NCI-H1930 (cell line): ENCODE results near the gene CPB2.

Source experiments
- DNase-seq, 2 experiments: peaks; one replicate each; lab custom pipeline; 2025; lab: John Stamatoyannopoulos, UW

CPB2 gene

DNA sequence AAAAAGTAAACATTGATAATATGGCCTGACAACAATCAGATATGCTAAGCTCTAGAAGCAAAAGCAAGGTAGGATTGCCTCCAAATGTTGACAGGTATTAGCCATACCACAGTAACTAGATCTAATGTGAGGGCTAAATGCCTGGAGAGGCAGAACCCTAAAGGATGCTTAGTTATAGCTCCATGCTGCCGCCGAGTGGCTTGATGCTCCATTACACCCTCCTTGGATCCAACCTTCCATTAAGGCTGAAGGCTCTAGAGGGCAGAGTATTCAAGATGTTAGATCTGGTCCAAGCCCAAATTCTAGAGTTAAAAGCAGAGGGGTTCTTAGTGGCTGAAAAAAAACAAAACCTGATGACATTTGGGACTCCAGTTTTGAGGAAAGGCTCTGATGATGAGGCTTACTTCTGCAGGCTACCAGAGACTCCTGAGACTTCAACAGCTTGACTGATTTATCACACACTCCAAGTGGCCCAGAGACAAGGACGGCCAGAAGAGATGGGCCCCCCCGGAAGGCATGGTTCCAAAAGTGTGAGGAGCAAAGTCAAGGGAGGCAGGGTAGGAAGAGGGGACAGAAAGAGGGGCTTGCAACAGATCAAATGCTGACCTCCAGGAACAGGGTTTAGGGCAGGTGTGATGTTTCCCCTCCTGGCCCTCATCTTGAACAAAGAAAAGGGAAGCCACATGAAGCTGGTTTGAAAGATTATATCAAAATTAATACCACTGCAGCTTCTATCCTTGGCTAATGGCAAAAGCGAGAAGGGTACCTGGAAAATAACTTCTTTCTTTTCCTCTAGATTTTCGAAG, 21.9 kb upstream of the CPB2 start:
- DNase-seq = peak; percentile 63 to 85

DNA sequence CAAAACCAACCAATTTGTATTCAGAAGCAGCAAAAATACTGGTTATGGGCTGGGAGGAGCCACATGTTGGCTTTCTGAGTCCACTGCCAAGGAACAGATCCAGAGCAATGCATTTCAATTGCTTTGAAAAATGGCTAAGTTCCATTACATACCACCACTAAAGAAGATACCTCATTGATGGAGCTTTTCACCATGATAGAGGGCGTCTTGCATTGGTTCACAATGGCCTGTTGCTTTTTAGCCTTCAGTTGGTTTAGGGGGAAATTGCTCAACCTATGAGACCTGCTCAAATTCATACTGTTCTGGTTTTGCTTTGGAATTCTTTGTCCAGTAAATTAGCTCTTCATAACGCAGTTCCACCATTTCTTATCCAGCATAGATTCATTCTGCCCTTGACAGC, 21.2 kb upstream of the CPB2 start:
- DNase-seq = no peak

DNA sequence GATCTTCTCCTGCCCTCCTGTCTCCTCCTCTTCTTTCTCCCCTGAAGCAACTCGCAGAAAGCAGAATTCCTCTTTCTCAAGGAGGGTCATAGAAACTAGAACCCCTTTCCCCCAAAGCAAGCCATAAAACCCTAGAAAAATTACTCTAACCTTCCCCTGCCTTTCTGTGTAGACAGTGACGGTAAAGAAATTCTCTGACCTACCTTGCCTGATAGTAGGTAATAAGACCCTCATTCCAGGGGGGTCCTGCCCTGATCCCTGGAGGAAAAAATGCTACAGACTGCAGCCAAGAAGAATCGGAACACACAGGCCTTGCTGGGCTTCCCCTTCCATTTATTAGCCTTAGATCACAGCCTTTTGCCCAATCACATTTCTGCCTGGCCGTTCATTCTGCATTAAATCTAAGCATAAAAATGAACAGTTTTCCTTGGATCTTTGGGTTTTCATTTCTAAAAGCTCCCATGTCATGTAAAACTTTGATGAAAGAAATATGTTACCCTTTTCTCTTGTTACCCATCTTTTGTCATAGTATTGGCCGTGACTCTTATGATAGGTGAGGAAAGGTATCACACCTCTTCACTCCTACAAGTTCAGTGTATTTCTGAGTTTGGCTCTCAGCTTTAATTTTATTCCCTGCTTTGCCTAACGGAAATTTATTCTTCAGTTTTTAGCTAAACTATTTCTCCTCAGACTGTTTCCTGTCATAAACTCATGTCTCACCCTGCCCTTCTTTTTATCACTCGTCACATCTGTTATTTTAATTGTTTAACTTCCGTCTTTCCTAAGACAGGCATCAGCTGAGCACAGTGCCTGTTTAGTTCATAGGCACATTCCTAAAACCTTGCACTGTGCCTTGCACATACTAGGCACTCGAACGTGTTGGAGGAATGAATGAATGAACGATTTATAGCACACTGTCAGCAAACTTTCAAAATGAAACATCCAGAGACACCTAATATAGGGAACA, 20.4 kb upstream of the CPB2 start:
- DNase-seq = no peak

DNA sequence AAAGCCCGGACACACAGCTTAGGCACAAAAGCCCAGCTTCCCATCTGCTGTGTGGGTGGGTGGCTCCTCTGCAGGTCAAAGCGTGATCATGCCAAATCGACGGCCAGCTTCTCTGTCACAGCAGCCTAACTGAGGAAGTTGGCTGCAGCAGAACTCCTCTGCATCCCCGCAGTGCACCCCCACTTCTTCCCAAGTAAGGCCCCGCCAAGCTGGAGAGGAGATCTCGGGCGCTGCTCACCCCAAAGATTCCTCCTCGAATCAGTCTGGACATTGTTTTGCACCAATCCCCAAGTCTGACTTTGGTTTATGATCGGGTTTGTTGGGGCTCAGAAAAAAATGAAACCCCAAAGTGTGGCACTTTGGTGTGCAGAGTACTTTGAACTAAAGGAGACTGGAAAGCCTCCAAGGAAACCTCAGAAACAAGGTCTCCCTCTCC, 19.7 kb upstream of the CPB2 start:
- no peak for DNase-seq

DNA sequence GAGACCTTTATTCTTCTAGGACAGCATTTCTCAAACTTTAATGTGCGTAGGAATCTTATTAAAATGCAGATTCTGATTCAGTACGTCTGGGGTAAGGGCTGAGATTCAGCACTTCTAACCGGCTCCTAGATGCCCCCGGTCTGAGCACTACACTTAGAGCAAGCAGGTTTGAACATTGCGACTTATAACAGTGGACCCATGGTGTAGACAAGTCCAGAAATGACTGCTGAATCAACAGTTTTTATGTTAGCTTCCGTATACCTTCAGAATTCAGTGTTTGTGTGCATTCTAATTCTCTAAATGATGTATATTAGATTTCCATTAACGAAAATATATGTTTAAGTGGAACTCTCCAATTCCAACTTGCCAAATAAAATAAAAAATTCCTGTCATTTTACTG, 17.5 kb upstream of the CPB2 start:
- DNase-seq = no peak

DNA sequence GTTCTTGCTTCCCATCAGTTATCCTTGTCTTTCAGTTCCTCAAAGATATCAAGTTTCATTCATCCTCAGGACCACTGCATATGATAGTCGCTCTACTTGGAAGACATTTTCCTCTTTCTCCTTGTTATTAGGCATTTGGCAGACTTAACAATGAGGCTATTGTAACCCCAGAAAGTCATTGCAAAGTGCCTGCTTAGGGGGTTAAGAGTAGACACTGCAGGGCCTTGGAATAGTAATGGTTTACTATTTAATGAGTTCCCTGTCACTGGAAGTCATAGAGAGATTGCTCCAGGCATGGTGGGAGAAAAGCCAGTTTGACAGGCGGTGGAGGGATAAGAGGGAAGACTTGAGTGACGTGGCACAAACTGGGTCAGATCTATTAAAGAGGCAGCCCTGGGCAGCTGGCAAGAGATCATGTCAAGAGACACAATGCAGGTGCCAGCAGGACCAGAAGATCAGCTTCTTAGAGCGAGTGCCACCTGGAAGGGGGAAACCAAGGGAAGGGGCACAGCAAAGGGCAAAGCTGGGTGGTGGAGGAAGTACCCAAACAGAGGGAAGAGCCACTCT, 16.8 kb upstream of the CPB2 start:
- DNase-seq = no peak

DNA sequence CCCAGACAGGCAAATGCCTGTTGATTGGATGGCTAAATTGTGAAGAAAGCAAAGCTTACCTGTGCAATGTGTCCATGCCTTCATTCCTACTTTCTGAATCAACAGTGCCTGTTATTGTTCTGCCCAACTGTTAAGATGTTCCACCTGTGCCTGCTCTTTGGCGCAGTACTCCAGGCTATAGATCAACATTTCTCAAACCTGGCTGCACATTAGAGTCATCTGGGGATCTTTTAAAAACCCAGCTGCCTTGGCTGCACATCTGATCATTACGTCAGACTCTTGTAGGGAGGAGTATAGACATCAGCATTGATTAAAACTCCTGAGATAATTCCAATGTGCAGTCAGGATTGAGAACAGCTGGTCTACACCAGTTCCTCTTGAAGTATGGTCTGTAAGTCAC, 16.2 kb upstream of the CPB2 start:
- no peak for DNase-seq

DNA sequence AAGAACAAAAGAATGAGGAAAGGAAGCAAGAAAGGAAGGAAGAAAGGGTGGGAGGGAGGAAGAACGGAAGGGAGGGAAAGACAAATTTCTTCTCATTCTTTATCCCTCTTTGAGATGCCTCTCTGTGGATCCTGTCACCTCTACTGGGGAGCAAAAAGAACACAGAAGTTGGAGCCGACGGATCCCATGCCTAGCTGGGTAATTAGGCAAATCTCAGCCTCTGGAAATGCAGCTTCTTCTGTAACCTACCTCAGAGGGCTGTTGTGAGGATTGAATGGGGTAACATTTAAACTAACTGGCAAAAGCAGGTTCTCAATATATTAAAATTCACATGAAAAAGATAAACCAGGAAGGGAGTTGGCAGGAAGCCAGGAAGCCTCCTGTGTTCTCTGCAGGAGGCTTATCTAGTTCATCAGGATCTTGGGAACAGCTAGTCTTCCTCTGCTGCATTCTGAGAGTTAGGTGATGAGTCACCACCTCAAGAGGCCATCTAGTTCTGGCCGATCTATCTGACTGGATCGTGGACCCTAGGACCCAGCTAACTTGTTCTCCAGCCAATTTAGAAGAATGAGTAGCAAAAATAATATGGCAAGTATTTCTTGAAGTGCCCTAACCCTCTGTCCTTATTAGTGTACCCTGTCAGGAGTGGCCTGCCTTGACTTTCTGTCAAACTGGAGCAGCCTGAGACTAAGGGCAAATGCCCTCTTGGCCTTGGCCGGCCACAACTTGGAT, 15.2 kb upstream of the CPB2 start:
- no peak for DNase-seq

DNA sequence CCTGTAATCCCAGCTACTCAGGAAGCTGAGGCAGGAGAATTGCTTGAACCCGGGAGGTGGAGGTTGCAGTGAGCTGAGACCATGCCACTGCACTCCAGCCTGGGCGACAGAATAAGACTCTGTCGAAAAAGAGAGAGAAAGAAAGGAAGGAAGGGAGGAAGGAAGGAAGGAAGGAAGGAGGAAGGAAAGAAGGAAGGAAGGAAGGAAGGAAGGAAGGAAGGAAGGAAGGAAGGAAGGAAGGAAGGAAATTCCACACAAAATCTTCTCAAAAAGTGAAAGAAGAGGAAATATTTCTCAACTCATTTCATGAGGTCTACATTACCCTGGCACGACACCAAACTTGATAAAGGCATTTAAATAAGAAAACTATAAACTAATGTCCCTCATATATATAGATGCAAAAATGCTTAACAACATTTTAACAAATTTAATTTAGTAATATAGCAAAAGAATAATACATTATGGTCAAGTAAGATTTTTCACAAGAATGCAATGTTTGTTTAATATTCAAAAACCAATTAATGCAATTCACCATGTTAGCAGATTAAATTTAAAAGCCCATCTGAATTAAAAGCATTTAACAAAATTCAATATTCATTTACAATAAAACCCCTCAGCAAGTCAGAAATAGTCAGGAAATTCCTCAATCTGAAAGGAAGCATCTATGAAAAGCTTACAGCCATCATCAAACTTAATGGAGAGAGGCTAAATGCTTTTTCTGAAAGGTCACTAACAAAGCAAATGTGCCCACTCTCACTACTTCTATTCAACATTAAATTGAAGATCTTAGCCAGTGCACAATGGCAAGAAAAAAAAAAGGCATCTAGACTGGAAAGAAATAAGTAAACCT, 12.0 kb upstream of the CPB2 start:
- no peak for DNase-seq

DNA sequence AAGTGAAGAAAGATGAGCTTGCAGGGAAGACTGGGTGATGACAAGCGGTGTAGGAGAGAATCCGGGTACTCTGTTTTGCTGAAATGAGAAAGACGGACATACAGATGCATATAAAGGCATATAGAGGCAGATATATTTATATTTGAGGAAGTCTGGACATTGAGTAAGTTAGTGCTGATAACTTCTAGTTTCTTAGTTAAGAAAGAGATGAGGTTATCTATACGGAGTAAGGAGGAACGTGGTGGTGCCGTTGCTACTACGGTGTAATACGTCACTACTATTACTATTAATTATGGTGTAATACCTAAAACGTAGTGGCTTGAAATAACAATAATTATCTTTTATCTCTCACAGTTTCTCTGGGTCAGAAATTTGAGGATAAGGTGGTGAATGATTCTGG, 9.8 kb upstream of the CPB2 start:
- no peak for DNase-seq

DNA sequence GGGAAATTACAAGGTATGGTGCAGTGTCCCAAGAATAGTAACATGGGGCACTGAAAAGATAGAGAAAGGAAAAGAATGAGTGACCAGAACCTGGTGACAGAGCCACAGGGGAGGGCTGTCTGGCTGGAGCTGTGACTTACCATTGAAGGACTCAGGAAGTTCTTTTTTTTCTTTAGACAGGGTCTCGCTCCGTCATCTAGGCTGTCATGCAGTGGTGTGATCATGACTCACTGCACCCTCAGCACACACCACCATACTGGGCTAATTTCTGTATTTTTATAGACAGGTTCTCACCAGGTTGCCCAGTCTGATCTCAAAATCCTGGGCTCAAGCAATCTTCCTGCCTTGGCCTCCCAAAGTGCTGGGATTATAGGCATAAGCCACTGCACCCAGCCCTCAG, 8.8 kb upstream of the CPB2 start:
- no peak for DNase-seq

DNA sequence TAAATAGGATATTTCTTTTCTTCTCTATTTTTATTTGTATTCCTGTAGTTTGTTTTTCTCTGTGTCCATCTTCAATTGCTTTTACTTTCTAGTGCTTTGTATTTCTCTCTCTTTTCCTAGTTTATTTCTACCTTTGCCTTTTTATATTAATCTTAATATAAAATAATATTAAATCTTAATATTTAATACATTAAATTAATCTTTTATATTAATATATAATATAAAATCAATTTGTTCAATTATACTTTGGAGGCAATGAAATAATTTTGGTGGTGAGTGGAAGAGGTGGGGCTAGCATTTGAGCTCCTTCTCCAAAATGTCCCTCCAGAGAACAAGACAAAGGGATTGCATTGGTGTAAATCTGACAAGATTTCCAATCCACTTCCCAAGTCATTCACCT, 6.3 kb upstream of the CPB2 start:
- no peak for DNase-seq

DNA sequence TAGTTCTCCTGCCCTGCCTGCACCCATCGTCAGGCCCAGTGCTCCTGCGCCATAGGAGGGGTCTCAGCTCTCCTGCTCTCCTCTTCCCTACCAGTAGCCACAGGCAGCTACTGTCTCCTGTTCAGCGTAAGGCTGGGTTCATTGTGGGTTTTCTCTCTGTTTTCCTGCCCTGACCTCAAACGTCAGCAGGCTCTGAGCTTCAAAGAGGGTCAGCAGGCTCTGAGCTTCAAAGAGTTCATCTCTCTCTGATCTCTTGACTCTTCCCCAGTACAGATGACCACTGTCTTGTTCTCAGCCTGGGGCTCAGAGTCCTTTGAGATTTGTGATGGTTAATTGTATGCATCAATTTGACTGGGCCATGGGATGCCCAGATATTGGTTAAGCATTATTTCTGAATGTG, 4.6 kb upstream of the CPB2 start:
- DNase-seq = no peak

DNA sequence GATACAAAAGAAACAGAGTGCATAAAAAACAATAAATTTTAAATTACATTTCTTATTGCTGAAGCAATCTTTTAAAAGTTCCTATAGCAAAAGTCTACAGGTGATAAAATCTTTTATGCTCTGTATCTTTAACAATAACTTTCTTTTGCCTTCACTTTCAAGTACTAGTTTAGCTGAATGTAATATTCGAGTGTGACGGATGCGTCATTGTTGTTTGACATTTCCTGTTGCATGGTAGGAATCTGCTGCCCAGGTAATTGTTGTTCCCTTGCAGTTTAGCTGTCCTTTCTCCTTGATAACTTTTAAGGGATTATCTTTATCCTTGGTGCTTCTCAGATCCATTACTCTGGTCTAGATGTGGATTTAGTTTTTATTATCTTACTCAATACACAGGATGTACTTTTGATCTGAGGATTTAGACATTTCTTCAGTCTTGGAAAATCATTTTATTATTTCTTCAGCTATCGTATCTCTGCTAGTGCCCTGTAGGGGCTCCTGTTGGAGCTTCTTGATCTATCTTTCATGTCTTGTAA, 2.1 kb upstream of the CPB2 start:
- DNase-seq = no peak

DNA sequence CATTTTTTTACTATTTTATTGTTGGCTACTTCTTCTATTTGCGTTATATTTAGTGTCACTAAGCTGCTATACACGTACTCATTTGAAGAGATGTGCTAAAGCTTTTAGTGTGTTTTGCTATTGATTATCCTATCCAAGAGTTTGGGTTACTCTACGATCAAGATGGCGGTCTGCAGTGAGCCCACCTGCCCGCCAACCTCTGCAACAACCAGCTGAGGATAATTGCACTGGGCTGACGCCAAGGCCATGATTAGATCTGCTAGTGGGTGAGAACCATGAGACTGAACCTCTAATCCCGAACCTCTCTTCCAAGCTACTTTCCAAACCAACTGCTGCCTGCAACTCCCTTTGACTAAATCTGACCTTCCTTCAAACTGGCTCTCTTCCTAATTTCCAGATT, 1.8 kb downstream of the CPB2 start:
- DNase-seq = no peak

DNA sequence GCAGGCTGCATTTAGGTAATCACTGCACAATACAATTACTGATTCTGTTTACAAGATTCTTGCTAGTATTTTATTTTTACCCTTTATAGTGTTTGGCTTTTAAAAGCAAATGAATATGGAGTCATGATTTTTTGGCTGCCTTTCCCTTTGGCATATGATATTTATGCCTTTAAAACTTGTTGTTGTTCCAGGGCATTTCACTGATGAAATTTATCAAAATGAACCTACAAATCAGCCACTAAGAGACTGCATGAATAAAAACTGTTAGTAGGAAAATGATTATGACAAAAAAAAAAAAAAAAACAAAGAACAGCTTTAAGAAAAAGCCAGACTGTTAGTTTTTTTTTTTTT, 2.6 kb downstream of the CPB2 start:
- DNase-seq = no peak

DNA sequence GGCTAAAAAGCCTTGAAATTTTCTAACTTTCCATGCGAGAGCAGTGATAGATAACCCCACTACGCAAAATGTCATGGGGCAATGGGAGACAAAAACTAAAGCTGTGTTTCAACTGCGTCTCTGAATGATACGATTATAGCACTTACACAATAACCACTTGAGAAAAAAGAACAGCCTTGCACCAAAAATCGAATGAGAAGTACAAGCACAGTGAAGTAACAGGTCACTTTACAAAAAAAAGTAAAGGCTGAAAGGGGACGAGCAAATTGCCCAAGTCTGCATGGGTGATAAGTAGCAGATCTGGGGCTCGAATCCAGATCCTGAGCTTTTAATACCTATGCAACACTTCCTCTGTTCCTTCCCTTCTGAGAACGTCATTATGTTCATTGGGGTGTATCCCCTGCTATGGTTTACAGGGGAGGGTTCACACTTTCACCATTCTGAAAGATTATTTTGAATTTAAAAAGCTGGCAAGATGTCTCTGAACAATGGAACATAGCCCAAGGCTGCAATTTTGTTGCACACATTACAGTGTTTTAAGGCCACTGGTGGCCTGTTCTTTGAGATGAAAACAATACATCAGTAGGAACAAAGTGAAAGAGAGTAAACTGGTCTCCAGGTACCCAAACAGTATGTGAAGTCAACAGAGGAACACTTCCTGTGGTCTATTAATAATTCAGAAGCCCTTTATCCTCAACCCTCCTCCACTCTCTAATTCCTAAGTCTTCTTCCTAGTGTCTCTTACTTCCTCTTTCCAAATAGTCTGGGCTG, 3.2 kb downstream of the CPB2 start:
- DNase-seq = no peak

DNA sequence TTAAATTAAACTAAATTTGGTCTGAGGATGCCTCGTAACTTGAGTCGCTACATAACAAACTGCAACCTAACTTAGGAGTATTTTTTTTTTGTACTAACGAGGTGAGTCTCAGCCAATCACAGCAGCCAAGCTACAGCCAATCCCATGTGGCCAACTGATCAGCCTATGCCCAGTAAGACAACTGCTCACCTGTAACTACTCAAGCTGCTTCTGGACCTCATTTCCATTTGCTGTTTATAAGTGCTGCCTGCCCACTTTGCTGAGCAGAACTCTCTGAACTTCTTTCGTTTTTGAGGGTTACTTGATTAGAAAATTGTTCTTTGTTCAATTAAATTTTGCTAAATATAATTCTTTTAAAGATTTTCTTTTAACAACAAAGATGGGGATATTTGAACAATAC, 3.8 kb downstream of the CPB2 start:
- no peak for DNase-seq

DNA sequence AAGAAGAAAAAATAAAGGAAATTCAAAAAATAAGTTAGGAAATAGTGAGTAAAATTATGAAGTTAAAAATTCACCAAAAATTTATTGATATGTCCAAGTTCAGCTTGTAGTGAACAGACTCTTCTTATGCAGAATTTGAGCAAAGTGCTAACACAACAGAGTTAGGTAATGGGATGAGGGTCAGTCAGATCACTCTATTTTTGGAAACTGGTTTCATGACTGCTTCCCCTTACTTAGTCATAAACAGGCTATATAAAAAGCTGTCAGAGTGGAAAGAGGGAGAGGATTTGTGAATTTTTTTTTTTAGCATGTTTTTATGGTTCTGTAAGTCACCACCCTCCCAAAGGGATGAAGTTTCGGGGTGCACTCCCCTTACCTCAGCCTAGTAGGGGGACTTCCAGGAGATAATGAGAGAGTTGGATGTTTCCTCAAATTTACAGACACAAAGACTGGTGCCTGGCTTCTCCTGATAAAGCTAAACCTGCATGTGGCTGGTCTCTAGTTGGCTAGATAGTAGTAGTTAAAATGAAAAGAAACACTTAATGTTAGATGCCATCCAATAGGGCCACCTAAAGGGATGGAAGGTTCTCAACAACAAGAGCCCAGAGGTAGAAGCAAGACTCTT, 4.5 kb downstream of the CPB2 start:
- DNase-seq = no peak

DNA sequence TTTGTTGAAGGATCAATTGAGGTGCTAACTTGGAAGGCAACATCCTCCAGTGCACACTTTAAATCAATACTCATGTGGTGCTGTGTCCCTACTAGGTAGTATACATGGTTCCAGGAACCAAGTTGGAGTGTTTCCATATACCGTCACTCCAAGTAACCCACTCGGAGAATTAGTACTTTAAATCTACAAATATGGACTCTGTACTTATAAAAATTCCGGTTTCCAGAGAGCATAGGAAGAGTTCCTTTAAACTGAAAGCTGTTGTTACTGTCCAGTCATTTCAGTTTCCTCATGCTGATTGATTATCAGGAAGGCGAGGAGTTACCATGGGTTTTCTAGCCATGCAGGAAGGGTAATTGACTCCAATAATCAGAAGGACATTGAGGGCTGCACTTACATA, 7.2 kb downstream of the CPB2 start:
- no peak for DNase-seq
